Measurements from ENCODE around the gene PA2G4.

DNA sequence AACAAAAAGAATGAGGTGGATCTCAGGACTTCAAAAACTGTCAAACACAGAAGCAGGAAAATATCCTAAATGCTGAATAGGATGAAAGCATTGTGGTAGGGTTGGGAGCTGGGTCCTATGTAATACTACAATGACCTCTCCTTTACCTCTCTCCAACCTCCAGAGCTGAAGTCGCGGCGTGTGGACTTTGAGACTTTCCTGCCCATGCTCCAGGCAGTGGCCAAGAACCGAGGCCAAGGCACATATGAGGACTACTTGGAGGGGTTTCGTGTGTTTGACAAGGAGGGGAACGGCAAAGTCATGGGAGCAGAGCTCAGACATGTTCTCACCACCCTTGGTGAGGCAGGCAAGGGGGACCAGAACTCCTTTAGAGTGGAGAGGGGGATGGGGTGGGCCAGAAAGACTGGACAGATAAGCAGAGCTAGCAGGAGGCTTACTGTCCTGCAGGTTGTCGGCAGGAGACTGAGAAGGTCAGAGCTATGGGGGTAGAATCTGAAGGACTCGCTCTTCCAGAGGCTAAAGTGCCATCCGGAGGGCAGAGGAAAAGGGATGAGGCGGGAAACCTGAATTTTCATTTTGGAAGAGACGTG, 51.0 kb downstream of the PA2G4 start:
- TF ChIP-seq, protein P1, sequence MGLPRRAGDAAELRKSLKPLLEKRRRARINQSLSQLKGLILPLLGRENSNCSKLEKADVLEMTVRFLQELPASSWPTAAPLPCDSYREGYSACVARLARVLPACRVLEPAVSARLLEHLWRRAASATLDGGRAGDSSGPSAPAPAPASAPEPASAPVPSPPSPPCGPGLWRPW (IDR thresholded peaks at IDR 0.05): no peak
- TF ChIP-seq, protein P2, sequence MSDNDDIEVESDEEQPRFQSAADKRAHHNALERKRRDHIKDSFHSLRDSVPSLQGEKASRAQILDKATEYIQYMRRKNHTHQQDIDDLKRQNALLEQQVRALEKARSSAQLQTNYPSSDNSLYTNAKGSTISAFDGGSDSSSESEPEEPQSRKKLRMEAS (IDR thresholded peaks at IDR 0.05): no peak
- TF ChIP-seq, protein P3, sequence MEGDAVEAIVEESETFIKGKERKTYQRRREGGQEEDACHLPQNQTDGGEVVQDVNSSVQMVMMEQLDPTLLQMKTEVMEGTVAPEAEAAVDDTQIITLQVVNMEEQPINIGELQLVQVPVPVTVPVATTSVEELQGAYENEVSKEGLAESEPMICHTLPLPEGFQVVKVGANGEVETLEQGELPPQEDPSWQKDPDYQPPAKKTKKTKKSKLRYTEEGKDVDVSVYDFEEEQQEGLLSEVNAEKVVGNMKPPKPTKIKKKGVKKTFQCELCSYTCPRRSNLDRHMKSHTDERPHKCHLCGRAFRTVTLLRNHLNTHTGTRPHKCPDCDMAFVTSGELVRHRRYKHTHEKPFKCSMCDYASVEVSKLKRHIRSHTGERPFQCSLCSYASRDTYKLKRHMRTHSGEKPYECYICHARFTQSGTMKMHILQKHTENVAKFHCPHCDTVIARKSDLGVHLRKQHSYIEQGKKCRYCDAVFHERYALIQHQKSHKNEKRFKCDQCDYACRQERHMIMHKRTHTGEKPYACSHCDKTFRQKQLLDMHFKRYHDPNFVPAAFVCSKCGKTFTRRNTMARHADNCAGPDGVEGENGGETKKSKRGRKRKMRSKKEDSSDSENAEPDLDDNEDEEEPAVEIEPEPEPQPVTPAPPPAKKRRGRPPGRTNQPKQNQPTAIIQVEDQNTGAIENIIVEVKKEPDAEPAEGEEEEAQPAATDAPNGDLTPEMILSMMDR (IDR thresholded peaks at IDR 0.05): no peak
- no peak for TF ChIP-seq MAZ (IDR thresholded peaks at IDR 0.05; ENCODE audit: borderline replicate concordance, low read depth, low read length)
- no peak for TF ChIP-seq PHF8 (IDR thresholded peaks at IDR 0.05; ENCODE audit: borderline replicate concordance, low read depth)
- no peak for TF ChIP-seq CEBPB (IDR thresholded peaks at IDR 0.05)
- no peak for TF ChIP-seq ESRRA (IDR thresholded peaks at IDR 0.05; ENCODE audit: borderline replicate concordance, low read length)
- TF ChIP-seq SMC3 (IDR thresholded peaks at IDR 0.05): no peak
- no peak for TF ChIP-seq EHMT2 (IDR thresholded peaks at IDR 0.05; ENCODE audit: low read depth)
